IMR-90 (cell line): ENCODE measurements around the gene ARF1. TPM values are rescaled to one million over a fixed set of nuclear protein-coding genes. Genes with fewer than 3 reads are reported as not detected.

Experiments used
- ATAC-seq: fragments of 200-7000 bp; cut with Tn5 transposase; 2 replicates; pipeline ENCODE4 v1.9.1; 2020; ENCODE audit warnings: low read depth, mild to moderate bottlenecking, moderate library complexity
- BruUV-seq: library from RNA; stranded (reverse); fragments of 400-500 nt; replicated peaks from 2 replicates; lab custom pipeline; 2021; lab: Mats Ljungman, UMichigan
- CTCF ChIA-PET: fragments of 300-600 bp; formaldehyde crosslinking; extraction: SDS; loops from one replicate; lab custom pipeline; 2021; ENCODE audit warnings: antibody characterized with exemption; lab: Yijun Ruan, JAX
- POLR2A ChIA-PET: fragments of 300-600 bp; sonication (Branson Sonifier 250); formaldehyde crosslinking; loops from one replicate; lab custom pipeline; 2022; ENCODE audit warnings: antibody characterized with exemption; ENCODE audit not compliant: unreplicated experiment; lab: Charles Lee
- DNase-seq: peaks from one replicate; pipeline ENCODE4 v3.0.0; 2013
- H2AFZ ChIP-seq: replicated peaks from 2 replicates; pipeline ENCODE3; 2013; ENCODE audit warnings: low read length, mild to moderate bottlenecking; ENCODE audit not compliant: poor library complexity
- H2AK5ac ChIP-seq: 2 replicates; pipeline ENCODE4 v1.6.1; 2013; ENCODE audit warnings: low read depth, low read length, inconsistent platforms
- H2AK9ac ChIP-seq: replicated peaks from 2 replicates; pipeline ENCODE3; 2013; ENCODE audit warnings: mild to moderate bottlenecking, low read depth, low read length, moderate library complexity; ENCODE audit not compliant: poor library complexity
- H2BK120ac ChIP-seq: 2 replicates; pipeline ENCODE4 v1.6.1; 2013; ENCODE audit warnings: low read depth, low read length, inconsistent platforms
- H2BK15ac ChIP-seq: 3 replicates; pipeline ENCODE4 v1.6.1; 2013; ENCODE audit warnings: low read depth, low read length, inconsistent platforms
- H2BK20ac ChIP-seq: 2 replicates; pipeline ENCODE4 v1.6.1; 2013; ENCODE audit warnings: low read depth, mild to moderate bottlenecking, inconsistent platforms, low read length, moderate library complexity
- H2BK5ac ChIP-seq: 2 replicates; pipeline ENCODE4 v1.6.1; 2013; ENCODE audit warnings: mild to moderate bottlenecking, low read depth, low read length, inconsistent platforms; ENCODE audit not compliant: poor library complexity, severe bottlenecking
- H3K14ac ChIP-seq: replicated peaks from 2 replicates; pipeline ENCODE4 v1.6.1; 2013; ENCODE audit warnings: low read depth, low read length, inconsistent platforms
- H3K18ac ChIP-seq: 2 replicates; pipeline ENCODE4 v1.6.1; 2013; ENCODE audit warnings: low read depth, low read length, control low read depth
- H3K23ac ChIP-seq: 2 replicates; pipeline ENCODE4 v1.6.1; 2013; ENCODE audit warnings: low read depth, low read length, inconsistent platforms
- H3K27ac ChIP-seq: 2 replicates; pipeline ENCODE4 v1.5.1; 2013; ENCODE audit warnings: mild to moderate bottlenecking, control low read depth, low read length; ENCODE audit not compliant: insufficient read depth
- H3K27me3 ChIP-seq: 2 replicates; pipeline ENCODE4 v1.6.1; 2013; ENCODE audit warnings: low read length; ENCODE audit not compliant: control insufficient read depth, insufficient read depth
- H3K36me3 ChIP-seq: 2 replicates; pipeline ENCODE4 v1.6.1; 2013; ENCODE audit warnings: low read length, mixed read lengths; ENCODE audit not compliant: control insufficient read depth, insufficient read depth
- H3K4ac ChIP-seq: 2 replicates; pipeline ENCODE4 v1.6.1; 2013; ENCODE audit warnings: low read depth, low read length, inconsistent platforms
- H3K4me1 ChIP-seq: 2 replicates; pipeline ENCODE4 v1.6.1; 2013; ENCODE audit warnings: low read length, mixed read lengths; ENCODE audit not compliant: control insufficient read depth, insufficient read depth
- H3K4me2 ChIP-seq: 2 replicates; pipeline ENCODE4 v1.6.1; 2013; ENCODE audit warnings: low read depth, mild to moderate bottlenecking, control low read depth, low read length, moderate library complexity
- H3K4me3 ChIP-seq: 2 replicates; pipeline ENCODE4 v1.5.1; 2013; ENCODE audit warnings: low read depth, mild to moderate bottlenecking, control low read depth, low read length, moderate library complexity; ENCODE audit not compliant: insufficient read depth
- H3K56ac ChIP-seq: 2 replicates; pipeline ENCODE4 v1.6.1; 2013; ENCODE audit warnings: low read length, inconsistent platforms; ENCODE audit not compliant: insufficient read depth; ENCODE audit errors: extremely low read depth
- H3K79me1 ChIP-seq, 2 experiments: 2 replicates each; pipeline ENCODE4 v1.6.1; 2013; ENCODE audit warnings: low read length in 2 of 2, inconsistent platforms in 1 of 2, low read depth in 1 of 2
- H3K9ac ChIP-seq: 2 replicates; pipeline ENCODE4 v1.6.1; 2013; ENCODE audit warnings: low read depth, low read length, control low read depth
- H3K9me1 ChIP-seq: 2 replicates; pipeline ENCODE4 v1.6.1; 2013; ENCODE audit warnings: low read length, inconsistent platforms; ENCODE audit not compliant: insufficient read depth
- H3K9me3 ChIP-seq: 2 replicates; pipeline ENCODE4 v1.6.1; 2013; ENCODE audit warnings: low read length; ENCODE audit not compliant: control insufficient read depth, insufficient read depth
- H4K20me1 ChIP-seq: 2 replicates; pipeline ENCODE4 v1.6.1; 2013; ENCODE audit warnings: low read length, inconsistent platforms; ENCODE audit not compliant: insufficient read depth
- H4K5ac ChIP-seq: 2 replicates; pipeline ENCODE4 v1.6.1; 2013; ENCODE audit warnings: mild to moderate bottlenecking, low read depth, low read length, control low read depth
- H4K8ac ChIP-seq, 2 experiments: 2 replicates each; pipeline ENCODE4 v1.6.1; 2013; ENCODE audit warnings: low read depth in 2 of 2, low read length in 2 of 2, control low read depth in 1 of 2, inconsistent platforms in 1 of 2
- H4K91ac ChIP-seq: 2 replicates; pipeline ENCODE4 v1.6.1; 2013; ENCODE audit warnings: low read depth, low read length, inconsistent platforms; ENCODE audit not compliant: insufficient read depth
- BHLHE40 ChIP-seq: fragments of 150-350 bp; IDR thresholded peaks from 2 replicates; pipeline ENCODE4 v1.6.1; 2016; ENCODE audit warnings: mild to moderate bottlenecking, low read depth, low read length
- CEBPB ChIP-seq: IDR thresholded peaks from 2 replicates; pipeline ENCODE4 v1.6.1; 2012; ENCODE audit warnings: low read depth, low read length, improper control_type of control experiment
- CHD1 ChIP-seq: IDR thresholded peaks from 2 replicates; pipeline ENCODE4 v1.6.1; 2012; ENCODE audit warnings: low read depth, low read length, improper control_type of control experiment
- CTCF ChIP-seq: conservative IDR thresholded peaks from 2 replicates; pipeline ENCODE4 v1.5.1; 2012; ENCODE audit warnings: mild to moderate bottlenecking, low read depth, low read length, improper control_type of control experiment
- ELK1 ChIP-seq: fragments of 150-350 bp; IDR thresholded peaks from 2 replicates; pipeline ENCODE4 v1.6.1; 2016; ENCODE audit warnings: low read depth, mild to moderate bottlenecking, low read length, moderate library complexity, borderline replicate concordance
- FOS ChIP-seq: fragments of 150-350 bp; IDR thresholded peaks from 2 replicates; pipeline ENCODE4 v1.6.1; 2016; ENCODE audit warnings: low read depth, low read length
- MAFK ChIP-seq: IDR thresholded peaks from 2 replicates; pipeline ENCODE4 v1.6.1; 2012; ENCODE audit warnings: low read depth, low read length, improper control_type of control experiment
- MAZ ChIP-seq: IDR thresholded peaks from 2 replicates; pipeline ENCODE4 v1.6.1; 2012; ENCODE audit warnings: low read depth, mild to moderate bottlenecking, low read length, improper control_type of control experiment, moderate library complexity, borderline replicate concordance
- NFE2L2 ChIP-seq: fragments of 150-350 bp; IDR thresholded peaks from 2 replicates; pipeline ENCODE4 v1.6.1; 2016; ENCODE audit warnings: low read depth, mild to moderate bottlenecking, low read length
- POLR2A ChIP-seq: IDR thresholded peaks from 2 replicates; pipeline ENCODE4 v1.6.1; 2012; ENCODE audit warnings: mild to moderate bottlenecking, low read depth, low read length
- RAD21 ChIP-seq: IDR thresholded peaks from 2 replicates; pipeline ENCODE4 v1.6.1; 2012; ENCODE audit warnings: low read length, improper control_type of control experiment
- RFX5 ChIP-seq: IDR thresholded peaks from 2 replicates; pipeline ENCODE4 v1.8.0; 2012; ENCODE audit warnings: low read depth, mild to moderate bottlenecking, low read length, moderate library complexity
- SMC3 ChIP-seq: fragments of 150-350 bp; IDR thresholded peaks from 2 replicates; pipeline ENCODE4 v1.6.1; 2016; ENCODE audit warnings: low read depth, mild to moderate bottlenecking, antibody characterized with exemption, low read length, moderate library complexity
- USF2 ChIP-seq: fragments of 150-350 bp; IDR thresholded peaks from 2 replicates; pipeline ENCODE4 v1.6.1; 2017; ENCODE audit warnings: mild to moderate bottlenecking, antibody characterized with exemption, low read length, low read depth
- WGBS, 2 experiments: methylation state at CpG; one replicate each; pipeline versions ENCODE4 v1.1.5 to v1.1.7; 2013; ENCODE audit warnings: missing lambda C conversion rate in 2 of 2; ENCODE audit not compliant: insufficient read length in 1 of 2; ENCODE audit errors: extremely low coverage in 2 of 2; 5-methylcytosine and 5-hydroxymethylcytosine counted together
- dilution Hi-C: fragments of 300-500 bp; cut with HindIII; formaldehyde crosslinking; loops from one replicate; pipeline ENCODE4 v1.14.3; 2018; ENCODE audit warnings: low sequenced_read_pairs; ENCODE audit not compliant: unreplicated experiment
- in situ Hi-C: fragments of 300-500 bp; cut with MboI; formaldehyde crosslinking; loops from 3 replicates; pipeline ENCODE4 v1.14.3; 2019; ENCODE audit warnings: low sequenced_read_pairs, inconsistent platforms, mixed read lengths
- intact Hi-C: fragments of 100-400 bp; cut with micrococcal nuclease; formaldehyde crosslinking; loops from 2 replicates; pipeline ENCODE4 v1.10.0; 2022
- polyA plus RNA-seq, 3 experiments: library from polyadenylated mRNA; depleted of rRNA; stranded (reverse); fragments of >200 nt; gene quantifications; 2 replicates each; pipeline ENCODE4 v1.2.3, GENCODE V29; 2012; ENCODE audit warnings: low replicate concordance in 1 of 3
- total RNA-seq: library from RNA; depleted of rRNA; stranded (reverse); fragments of >200 nt; gene quantifications from 2 replicates; pipeline ENCODE4 v1.2.3, GENCODE V29; 2012

Gene ARF1
- total and polyA plus RNA-seq, 2 of the 4 experiments (the other 2 are of a cell fraction), result 330 to 1,100 TPM

- H3K14ac ChIP-seq, result no peak overlapping the region
- H2BK15ac ChIP-seq, result no peak overlapping the region
- ChIA-PET CTCF (no interaction called here), POLR2A (no interaction called here)
- in situ Hi-C loops (no loop called here), dilution Hi-C loops (no loop called here), intact Hi-C loops (no loop called here)
- H2AFZ ChIP-seq, result no peak overlapping the region
- WGBS, 2 experiments, result 26% methylated on average over 8 of the region's 18 CpGs; no CpG with 5 or more reads in 1 of the 2 experiments
- no peaks in the 10 kb centered on the region for H3K79me1 ChIP-seq
- TF ChIP-seq RAD21, result no peak
- no peak for TF ChIP-seq ELK1
- no peak for TF ChIP-seq MAZ
- TF ChIP-seq POLR2A, result no peak
- no peak for TF ChIP-seq BHLHE40
- no peak for TF ChIP-seq RFX5
- TF ChIP-seq USF2, result no peak
- no peak for TF ChIP-seq CHD1
- no peak for TF ChIP-seq CEBPB
- TF ChIP-seq CTCF, result no peak
- no peak for TF ChIP-seq SMC3
- TF ChIP-seq NFE2L2, result no peak
- no peak for TF ChIP-seq FOS
- TF ChIP-seq MAFK, result no peak
- H3K4me3 ChIP-seq, result no peak overlapping the region
- no peak overlapping the region for H3K18ac ChIP-seq
- no peak overlapping the region for H3K56ac ChIP-seq
- H3K36me3 ChIP-seq, result no peaks in the 10 kb centered on the region
- DNase-seq, result no peak
- ATAC-seq, result no peak
- H3K27me3 ChIP-seq, result peaks cover 35% of the 10 kb centered on the region
- H3K4me1 ChIP-seq, result peaks cover 2% of the 10 kb centered on the region; the same call in 1 of the 2 replicates
- H2BK20ac ChIP-seq, result no peak overlapping the region
- H4K91ac ChIP-seq, result no peak overlapping the region
- no peak overlapping the region for H3K4ac ChIP-seq
- H4K20me1 ChIP-seq, result no peaks in the 10 kb centered on the region
- no peaks in the 10 kb centered on the region for H3K9me1 ChIP-seq
- H3K27ac ChIP-seq, result no peak overlapping the region
- no peak overlapping the region for H2AK9ac ChIP-seq
- no TSS peak for BruUV-seq
- H2AK5ac ChIP-seq, result no peak overlapping the region
- H3K9ac ChIP-seq, result no peak overlapping the region
- no peak overlapping the region for H2BK5ac ChIP-seq
- H2BK120ac ChIP-seq, result no peak overlapping the region
- no peak overlapping the region for H3K4me2 ChIP-seq
- H3K9me3 ChIP-seq, result peaks cover 13% of the 10 kb centered on the region; the same call in 1 of the 2 replicates
- no peak overlapping the region for H4K8ac ChIP-seq
- H4K5ac ChIP-seq, result no peak overlapping the region
- no peak overlapping the region for H3K23ac ChIP-seq
These were observed 24.1 kb upstream of the ARF1 start for GRCh38 chr1:228058172-228058948.
